ENCODE results near the gene CCDC27. TPM values are rescaled to one million over a fixed set of nuclear protein-coding genes. Genes with fewer than 3 reads are reported as not detected.

CCDC27 gene
- total RNA-seq, 6 experiments from 2014 or later, result not detected

- Mint-ChIP-seq H3K27ac (no peak overlapping the region), H3K4me3 (no peak overlapping the region), H3K36me3 (ENCODE audit: low read depth) (peaks cover 9% of the 10 kb centered on the region; the same call in 1 of the 2 replicates), H3K27me3 (ENCODE audit: insufficient read depth) (peaks cover 27% of the 10 kb centered on the region), H3K4me1 (ENCODE audit: low read depth) (no peaks in the 10 kb centered on the region; the same call in 1 of the 2 replicates), H3K9me3 (peaks cover 7% of the 10 kb centered on the region)
- DNase-seq, result no peak
- TF ChIP-seq CTCF (IDR thresholded peaks at IDR 0.05), result no peak
Observed at GRCh38 chr1:3763351-3764125, 11.3 kb downstream of the CCDC27 start.

GRCh38 chr1:3767328-3767925, 15.2 kb downstream of the CCDC27 start:
- no peak for DNase-seq
- Mint-ChIP-seq H3K36me3 (ENCODE audit: low read depth) (no peaks in the 10 kb centered on the region), H3K4me1 (ENCODE audit: low read depth) (no peaks in the 10 kb centered on the region), H3K27ac (no peak overlapping the region), H3K9me3 (no peaks in the 10 kb centered on the region), H3K4me3 (no peak overlapping the region), H3K27me3 (ENCODE audit: insufficient read depth) (peaks cover 43% of the 10 kb centered on the region)
- TF ChIP-seq CTCF (IDR thresholded peaks at IDR 0.05), result no peak

- H3K27ac Mint-ChIP-seq, result no peak overlapping the region
Observed at GRCh38 chr1:3768811-3769390, 16.7 kb downstream of the CCDC27 start.

GRCh38 chr1:3770047-3770765, 18.0 kb downstream of the CCDC27 start:
- Mint-ChIP-seq H3K4me1 (ENCODE audit: low read depth) (peaks cover 4% of the 10 kb centered on the region; the same call in 1 of the 2 replicates), H3K36me3 (ENCODE audit: low read depth) (no peaks in the 10 kb centered on the region), H3K9me3 (no peaks in the 10 kb centered on the region), H3K27me3 (ENCODE audit: insufficient read depth) (peaks cover 32% of the 10 kb centered on the region), H3K27ac (no peak overlapping the region), H3K4me3 (no peak overlapping the region)
- TF ChIP-seq CTCF (IDR thresholded peaks at IDR 0.05), result no peak
- DNase-seq, result no peak

More at GRCh38 chr1:3768811-3769390, 16.7 kb downstream of the CCDC27 start:
- no peaks in the 10 kb centered on the region for H3K36me3 Mint-ChIP-seq (ENCODE audit: low read depth)
- no peak overlapping the region for H3K4me3 Mint-ChIP-seq
- no peak for DNase-seq
- no peak for TF ChIP-seq CTCF (IDR thresholded peaks at IDR 0.05)
- H3K27me3 Mint-ChIP-seq (ENCODE audit: insufficient read depth), result peaks cover 39% of the 10 kb centered on the region
- H3K9me3 Mint-ChIP-seq, result no peaks in the 10 kb centered on the region
- no peaks in the 10 kb centered on the region for H3K4me1 Mint-ChIP-seq (ENCODE audit: low read depth)
